Stimulated activated CD4-positive, alpha-beta T cell treated with anti-CD3 and anti-CD28 coated beads, Interleukin-1b, Interleukin-23, amount 100 ng/mL, for 24 hours (primary cell): Measurements from ENCODE around the gene IZUMO4.

Experiments
- DNase-seq, 4 experiments: peaks; one replicate each; pipeline ENCODE4 v3.0.0-alpha.2; 2020; ENCODE audit warnings: low read depth in 4 of 4, low spot score in 1 of 4

The IZUMO4 gene

DNA sequence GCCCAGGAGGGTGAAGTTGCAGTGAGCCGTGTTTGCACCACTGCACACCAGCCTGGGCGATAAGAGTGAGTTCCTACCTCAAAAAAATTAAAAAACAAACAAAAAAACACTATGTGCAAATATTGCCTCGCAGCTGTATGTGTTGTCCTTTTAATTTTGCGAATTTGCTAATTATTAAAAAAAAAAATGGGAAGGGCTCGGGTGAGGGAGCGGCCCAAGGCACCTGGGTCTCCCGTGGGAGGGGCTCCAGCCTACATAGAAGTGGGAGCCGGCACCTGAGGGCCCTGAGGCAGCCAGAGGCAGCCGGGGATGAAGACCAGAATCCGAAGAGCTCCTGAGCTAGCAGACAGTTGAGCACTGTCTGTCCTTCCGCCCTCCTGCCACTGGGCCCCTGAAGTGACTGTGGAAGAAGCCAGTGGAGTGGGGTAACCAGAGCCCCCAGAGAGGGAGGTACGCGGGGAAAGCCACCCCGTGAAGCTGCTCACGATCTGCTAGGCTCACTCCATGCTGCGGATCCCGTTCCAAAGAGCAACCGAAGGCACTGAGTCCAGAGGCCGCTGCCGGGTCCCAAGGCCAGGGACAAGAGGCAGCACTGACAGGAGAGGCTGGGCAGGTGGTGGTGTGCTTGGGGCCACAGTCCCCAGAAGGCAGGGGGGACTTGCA lies 6.5 kb downstream of the IZUMO4 start:
- DNase-seq = no peak

- no peak for DNase-seq
Observed at GRCh38 chr19:2108251-2109016, 11.7 kb downstream of the IZUMO4 start.

- DNase-seq = no peak
Observed at GRCh38 chr19:2109046-2109864, 12.5 kb downstream of the IZUMO4 start.

DNA sequence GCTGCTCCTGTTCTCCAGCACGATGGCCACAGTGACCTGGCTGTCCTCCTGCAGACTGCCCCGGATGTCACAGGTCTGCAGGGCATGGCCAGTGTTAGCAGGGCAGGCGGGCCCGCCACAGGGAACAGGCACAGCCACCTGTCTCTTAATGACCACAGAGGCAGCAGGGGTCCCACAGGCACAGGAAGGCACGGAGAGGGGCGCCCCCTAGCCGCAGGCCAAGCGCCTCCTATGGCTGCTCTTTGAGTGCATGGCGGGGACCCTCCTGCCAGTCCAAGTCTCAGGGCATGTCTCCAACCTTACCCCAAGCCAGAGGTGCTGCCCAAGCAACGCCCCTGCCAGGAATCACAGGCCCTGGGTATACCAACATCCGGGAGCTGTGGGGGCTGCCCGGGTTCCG lies 14.1 kb downstream of the IZUMO4 start:
- DNase-seq = no peak

DNA sequence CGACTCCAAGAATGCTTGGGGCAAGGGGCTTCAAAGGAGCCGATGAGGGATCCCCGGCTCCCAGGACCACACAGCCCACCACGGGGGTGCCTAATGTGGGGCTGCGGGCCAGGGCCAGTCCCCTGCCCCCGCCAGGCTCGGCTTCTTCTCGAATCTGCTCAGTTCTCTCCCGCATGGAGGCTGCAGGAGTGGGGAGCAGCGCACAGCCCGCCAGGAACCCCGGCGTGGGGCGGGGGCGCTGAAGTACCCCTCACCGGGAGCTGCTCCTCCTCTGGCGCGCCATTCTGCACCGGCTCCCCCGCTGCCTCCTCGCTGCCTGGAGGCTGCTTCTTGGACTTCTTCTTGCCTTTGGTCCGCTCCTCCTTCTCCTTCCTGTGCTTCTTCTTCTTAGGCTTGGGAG lies 14.7 kb downstream of the IZUMO4 start:
- DNase-seq = no peak

- no peak for DNase-seq
Observed at GRCh38 chr19:2111886-2112285, 15.2 kb downstream of the IZUMO4 start.

DNA sequence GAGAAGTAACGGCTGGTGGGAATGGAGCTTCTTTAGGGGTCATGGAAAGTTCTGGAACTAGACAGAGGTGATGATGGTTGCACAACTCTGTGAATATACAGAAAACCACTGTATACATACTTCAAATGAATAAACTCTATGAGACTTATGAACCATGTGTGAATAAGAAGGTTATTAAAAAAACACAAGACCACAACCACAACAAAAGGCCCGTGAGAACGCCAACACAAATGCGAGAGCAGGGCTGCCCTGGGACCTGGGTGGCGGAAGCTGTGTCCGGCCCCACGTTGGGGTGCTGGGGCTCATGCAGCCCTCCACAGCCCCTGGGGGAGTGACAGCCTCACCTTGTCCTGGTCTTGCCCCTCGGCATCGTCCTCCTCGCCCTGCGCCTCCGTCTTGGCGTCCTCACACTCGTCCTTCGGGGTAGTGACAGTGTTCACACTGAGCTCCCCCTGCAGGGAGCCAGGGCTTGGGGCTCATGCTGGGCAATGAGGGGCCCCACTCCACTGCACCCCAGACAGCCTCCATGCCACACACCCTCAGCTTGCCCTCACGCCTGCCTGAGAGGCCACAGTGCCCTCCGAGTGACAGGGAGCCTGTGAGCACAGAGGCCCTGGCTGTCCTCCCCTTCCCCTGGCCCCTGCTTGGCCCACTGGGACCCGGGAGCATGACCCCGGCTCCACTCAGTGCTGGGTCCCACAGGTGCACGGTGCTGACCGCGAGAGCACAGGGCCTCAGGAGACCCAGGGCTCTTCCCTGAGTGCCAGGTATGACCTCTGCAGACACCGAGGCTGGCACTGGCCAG lies 16.0 kb downstream of the IZUMO4 start:
- DNase-seq = no peak

GRCh38 chr19:2113439-2114211 lies 16.9 kb downstream of the IZUMO4 start:
- DNase-seq = no peak

DNA sequence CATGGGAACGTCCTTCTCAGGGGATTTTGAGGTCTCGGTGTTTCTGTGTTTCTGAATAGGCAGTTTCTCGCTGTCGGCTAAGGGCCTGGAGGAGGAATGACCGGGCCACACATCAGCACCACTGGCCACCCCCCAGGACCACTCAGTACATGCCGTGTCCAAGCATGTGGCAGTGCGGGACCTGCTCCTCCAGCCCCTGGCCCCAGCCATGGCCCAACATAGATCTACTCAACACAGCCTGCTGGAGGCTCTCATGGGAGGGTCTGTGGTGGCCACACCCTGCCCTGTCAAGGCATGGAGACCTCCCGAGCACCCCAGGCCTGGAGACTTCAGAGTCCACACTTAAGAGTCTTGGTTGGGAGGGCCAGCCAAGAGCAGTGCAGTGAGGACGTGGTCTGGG lies 17.5 kb downstream of the IZUMO4 start:
- DNase-seq = no peak

DNA sequence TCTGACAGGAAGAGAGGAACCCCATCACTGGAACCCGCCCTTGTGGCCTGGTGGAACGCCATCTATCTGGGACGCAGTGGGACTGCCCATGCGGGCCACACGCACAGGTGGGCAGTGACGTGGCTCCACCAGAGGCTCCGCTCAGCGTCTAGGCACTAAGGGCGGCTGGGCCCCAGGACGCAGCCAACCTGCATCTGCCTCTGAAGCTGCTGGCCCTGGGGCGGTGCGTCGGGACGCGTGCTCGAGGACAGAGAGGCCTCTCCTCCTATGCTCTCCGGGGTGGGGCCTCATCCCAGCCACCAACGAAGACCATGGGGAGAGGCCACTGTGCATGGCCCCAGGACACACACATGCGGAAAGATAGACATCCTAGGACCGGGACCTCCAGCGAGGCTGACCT lies 18.1 kb downstream of the IZUMO4 start:
- no peak for DNase-seq

DNA sequence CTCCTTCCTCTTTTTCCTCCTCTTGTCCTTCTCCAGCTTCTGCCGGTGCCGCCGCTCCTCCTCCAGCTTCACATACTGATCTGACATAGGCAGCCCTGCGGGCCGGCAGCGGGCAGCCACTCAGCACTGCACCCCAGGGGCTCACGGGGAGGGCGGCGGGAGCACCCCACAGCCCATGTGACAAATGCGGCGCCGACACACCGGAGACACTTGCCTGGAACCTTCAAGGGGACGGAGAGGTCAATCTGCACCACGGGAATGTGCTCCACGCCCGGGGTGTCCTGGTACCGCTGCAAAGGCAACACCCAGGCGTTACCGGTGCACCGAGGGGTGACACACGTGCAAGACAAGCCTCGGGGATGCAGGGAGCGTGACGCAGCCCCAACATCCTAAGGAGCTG lies 18.6 kb downstream of the IZUMO4 start:
- no peak for DNase-seq

GRCh38 chr19:2115911-2116426 lies 19.3 kb downstream of the IZUMO4 start:
- DNase-seq = no peak

- DNase-seq = no peak
Observed at GRCh38 chr19:2116507-2116906, 19.8 kb downstream of the IZUMO4 start.

GRCh38 chr19:2117215-2117960 lies 20.7 kb downstream of the IZUMO4 start:
- no peak for DNase-seq

GRCh38 chr19:2118438-2118837 lies 21.7 kb downstream of the IZUMO4 start:
- no peak for DNase-seq

- no peak for DNase-seq
Observed at GRCh38 chr19:2119921-2120785, 23.4 kb downstream of the IZUMO4 start.

DNA sequence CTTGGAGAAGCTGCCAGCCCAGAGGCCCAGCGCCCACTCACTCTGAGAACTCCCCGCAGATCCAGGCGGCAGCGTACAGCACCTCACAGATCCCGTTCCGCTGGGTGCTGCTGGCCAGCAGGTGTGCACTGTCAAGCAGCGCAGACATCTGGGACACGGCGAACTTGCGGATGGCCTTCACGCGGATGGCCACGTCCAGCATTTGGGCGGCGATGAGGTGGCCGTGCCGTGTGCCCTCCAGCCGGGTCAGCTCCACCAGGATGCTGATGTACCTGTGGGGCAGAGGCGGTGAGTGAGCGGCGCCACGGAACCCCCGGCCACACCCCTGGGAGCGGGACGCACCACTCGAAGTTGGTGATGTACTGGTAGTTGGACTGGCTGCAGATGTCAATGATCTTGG lies 24.1 kb downstream of the IZUMO4 start:
- no peak for DNase-seq

DNA sequence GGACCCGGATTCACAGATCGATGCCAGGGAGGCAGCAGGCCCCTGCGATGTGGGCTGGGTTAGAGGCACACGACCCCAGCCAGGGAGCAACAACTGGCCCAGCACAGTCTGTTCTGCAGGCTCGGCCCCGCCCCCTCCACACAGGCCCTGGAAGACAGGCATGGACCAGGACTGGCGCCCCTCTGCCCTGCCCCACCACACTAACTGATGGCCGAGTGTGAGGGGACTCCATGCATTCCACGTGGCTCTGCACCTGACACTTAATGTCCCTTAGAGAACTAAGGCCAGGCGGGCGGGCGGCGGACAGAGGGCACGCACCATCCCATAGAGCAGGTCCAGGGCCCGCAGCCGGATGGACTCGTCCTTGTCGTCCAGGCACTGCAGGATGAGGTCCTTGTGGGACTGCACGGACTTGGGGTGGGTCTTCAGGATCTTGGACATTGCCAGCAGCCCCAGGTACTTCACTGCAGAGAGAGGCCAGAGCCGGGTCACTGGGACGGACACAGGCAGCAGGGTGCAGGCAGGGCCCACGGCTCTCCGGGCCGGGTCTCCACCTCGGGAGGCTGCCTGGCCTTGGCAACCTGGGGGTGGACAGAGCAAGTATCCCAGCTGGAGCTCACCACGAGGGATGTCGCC lies 24.8 kb downstream of the IZUMO4 start:
- no peak for DNase-seq
